NCI-H82 treated with DMSO at 0.1 percent for 48 hours (cell line): ENCODE results near the gene SUSD6.

Source experiments
- DNase-seq: peaks from one replicate; lab custom pipeline; 2025; ENCODE audit not compliant: unreplicated experiment; lab: John Stamatoyannopoulos, UW

Gene SUSD6

DNA sequence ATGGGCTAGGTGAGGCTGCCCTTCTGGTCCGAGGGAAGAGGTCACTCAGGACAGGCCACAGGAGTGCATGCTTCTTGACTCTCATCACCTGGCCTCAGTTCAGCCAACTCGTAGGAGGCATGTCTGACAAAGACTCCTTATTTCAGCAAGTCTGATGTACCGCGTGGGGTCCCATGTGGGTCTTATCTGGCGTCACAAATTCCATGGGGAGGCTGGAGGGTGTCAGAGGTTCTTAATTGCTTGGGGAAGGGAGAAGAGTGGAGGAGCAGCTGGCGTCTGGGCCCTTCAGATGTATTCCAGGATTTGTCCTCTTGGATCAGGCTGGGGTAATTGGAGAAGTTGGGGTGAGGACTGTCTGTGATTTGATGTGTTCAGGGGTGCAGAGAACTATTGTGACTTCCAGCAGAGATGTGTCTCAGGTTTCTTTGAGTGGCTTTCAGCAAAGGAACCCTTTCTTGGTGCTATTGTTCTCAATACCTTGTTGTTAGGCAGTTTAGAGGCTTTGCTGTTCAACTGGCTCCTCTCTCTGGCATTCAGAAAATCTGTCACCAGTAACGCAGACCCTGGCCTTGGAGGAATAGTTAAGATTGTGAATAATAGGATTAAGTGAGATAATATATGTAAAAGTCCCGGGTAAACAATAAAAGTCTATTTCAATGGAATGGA, 60.1 kb downstream of the SUSD6 start:
- DNase-seq: peak; percentile 62

DNA sequence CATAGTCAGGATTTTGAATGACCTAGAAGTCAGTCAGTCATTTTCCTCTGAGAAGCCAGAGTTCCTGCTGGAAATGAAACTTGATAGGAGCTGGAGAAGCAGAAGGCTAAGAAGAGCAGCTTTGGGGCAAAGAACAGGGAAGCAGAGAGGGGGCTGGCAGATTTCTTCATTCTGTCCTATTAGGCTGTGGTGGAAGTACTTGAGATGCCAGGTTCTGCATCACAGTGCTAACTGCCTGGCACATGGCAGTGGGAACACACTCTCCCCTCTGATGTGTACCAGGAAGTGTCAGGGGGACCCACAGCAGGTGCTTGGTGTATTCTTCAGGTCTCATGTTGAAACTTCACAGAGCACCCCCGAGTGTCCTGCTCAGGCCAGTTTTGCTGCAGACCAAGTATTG, 61.0 kb downstream of the SUSD6 start:
- DNase-seq: no peak

DNA sequence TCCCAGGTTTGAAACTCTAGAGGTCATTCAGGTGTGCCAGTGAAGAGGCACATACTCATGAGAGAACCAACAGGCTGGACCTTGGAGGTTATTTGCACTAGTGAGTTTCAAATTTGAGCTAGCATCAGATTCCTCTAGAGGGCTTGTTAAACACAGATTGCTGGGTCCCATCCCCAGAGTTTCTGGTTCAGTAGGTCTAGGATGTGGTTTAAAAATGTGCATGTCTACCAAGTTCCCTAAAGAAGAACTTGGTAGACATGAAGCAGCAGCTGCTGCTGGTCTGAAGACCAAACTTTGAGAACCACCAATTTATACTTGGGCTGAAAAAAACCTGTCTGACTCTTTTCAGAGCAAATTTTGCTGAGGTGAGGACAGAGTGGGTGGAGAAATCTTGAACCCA, 61.7 kb downstream of the SUSD6 start:
- no peak for DNase-seq

DNA sequence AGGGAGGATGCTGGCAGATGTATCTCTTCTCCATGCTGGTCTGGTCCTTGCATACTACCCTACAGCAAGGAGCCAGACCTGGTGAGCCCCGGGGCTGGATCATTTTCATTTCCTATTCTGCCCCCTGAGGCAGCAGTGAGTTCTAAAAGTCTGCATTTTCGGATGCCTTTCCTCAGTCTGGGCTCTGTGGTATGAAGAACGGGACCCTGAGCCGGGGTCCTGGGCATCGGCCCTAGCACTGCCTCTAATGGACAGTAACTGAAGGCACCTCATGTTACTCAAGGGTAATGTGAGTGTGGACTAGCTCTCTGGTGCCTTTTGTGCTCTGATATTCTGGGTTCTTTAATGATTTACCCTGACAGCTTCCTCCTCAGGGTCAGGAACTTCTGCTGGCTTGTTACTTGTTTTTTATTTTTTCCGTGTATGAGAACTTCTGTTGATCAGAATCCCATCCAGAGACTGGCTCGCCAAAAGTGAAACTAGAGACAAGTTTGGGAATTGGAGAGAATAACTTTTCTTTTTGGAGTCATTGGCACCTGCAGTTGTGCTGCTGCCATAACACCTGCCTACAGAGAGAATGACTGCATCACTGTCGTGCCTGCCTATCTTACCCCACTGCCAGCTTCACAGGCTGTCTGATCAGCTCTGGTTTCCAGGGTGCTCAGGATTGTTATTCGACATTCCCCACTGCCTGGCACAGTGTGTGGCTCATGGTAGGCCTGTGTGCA, 62.3 kb downstream of the SUSD6 start:
- no peak for DNase-seq

DNA sequence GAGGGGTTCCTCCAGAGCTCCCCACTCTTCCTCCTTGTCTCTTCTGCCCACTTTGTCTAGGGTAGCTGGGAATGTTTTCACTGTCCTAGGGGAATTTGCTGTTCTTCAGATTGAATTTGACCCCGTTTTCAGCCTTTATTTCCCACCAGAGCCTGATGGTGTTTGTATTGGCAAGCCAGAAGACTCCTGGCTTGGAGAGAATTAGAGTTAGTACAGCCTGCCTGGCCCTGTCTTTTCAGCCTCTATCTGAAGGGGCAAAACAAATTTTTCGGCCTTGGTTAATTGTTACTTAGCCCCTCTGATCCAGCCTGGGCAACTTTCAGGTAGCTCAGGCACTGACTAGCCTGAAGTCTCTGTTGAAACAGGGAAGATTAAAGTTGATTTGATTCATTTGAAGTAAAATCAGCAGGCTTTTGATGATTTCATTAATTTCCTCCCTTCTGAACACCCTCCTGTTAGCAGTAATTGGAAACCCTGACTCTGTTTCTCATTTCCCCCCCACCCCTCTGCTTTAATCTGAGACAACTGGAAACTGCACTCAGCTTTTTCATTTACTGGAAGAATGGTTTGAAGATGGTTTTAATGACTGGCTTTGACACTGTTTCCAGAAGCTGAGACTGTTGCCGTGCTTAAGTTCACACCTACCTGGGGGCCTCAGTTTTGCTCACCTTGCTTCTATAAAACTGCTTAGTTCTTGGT, 63.3 kb downstream of the SUSD6 start:
- no peak for DNase-seq

GRCh38 chr14:69675245-69675583, 63.8 kb downstream of the SUSD6 start:
- no peak for DNase-seq

- DNase-seq: no peak
These were observed 64.6 kb downstream of the SUSD6 start for GRCh38 chr14:69675877-69676416.

GRCh38 chr14:69676723-69677122, 65.3 kb downstream of the SUSD6 start:
- DNase-seq: no peak

- DNase-seq: no peak
These were observed 68.9 kb downstream of the SUSD6 start for GRCh38 chr14:69680297-69680696.

DNA sequence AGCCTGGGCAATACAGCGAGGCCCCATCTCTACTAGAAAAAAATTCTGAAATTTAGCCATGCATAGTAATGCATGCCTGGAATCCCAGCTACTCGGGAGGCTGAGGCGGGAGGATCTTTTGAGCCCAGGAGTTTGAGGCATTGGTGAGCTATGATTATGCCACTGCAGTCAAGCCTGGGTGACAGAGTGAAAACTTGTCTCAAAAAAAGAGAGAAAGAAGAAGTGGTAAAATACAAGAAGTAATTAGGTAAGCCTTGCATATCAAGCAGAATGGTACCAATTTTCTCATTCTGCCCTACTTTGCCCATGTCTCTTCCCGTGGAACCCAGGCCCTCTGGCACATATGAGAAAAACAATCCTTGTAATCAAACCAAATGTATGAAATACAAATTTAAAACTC, 70.7 kb downstream of the SUSD6 start:
- no peak for DNase-seq

GRCh38 chr14:69682621-69683263, 71.3 kb downstream of the SUSD6 start:
- DNase-seq: peak; percentile 31

DNA sequence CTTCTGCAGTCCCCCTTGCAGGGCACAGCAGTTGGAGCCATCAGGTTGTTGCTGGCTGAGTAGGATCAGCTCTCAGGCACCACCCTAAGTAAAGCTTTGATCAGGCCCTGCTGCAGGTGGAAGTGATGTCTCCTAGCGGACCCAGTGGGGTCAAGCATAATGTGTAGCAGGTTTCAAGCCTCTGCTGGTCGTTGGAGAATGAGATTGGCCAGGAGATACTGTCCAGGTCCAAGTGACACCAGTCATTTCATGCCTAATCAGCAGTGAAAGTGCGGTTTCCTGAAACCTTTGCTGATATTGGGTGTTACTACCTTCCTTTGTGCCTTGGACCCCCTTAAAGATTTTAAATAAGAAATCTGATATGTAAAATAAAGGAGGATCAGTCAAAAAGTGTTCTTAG, 72.6 kb downstream of the SUSD6 start:
- DNase-seq: no peak

GRCh38 chr14:69684461-69685217, 73.2 kb downstream of the SUSD6 start:
- no peak for DNase-seq

GRCh38 chr14:69685218-69685616, 73.8 kb downstream of the SUSD6 start:
- DNase-seq: no peak

DNA sequence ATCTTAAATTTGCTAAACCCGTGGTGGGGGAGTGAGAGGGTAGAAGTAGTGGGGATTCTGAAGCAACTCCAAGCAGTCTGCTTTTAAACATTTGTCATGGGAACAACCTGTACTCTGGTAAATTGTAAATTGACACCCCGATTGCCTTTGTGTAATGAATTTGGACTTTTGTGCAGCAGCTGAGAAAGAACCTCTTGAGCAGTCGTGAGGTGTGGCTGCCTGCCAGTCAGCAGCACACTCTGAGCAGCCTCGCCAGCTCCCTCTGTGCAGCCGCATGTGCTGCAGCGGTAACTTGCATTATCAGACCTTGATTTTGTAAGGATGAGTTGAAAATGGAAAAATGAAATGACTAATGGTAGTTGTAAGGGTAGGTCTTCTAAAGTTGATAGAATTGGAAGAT, 74.3 kb downstream of the SUSD6 start:
- no peak for DNase-seq

- DNase-seq: no peak
These were observed 76.4 kb downstream of the SUSD6 start for GRCh38 chr14:69687606-69688298.

DNA sequence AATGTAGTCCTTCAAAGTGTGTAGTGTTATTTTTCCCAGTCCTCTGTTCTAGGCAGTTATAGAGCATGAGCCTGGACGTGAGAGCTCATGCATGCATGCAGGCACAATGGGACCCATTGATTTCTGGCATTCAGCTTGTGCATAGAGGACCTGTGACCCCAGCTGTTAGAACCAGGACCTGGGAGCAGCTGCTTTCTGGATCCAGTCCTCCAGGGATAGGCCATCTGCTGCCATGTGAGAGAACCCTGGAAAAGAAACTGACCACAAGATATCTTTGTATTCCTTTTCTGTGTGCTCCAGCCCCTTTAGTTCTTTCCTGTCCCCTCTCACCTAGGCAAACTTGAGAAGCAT, 76.9 kb downstream of the SUSD6 start:
- no peak for DNase-seq

- DNase-seq: no peak
These were observed 78.6 kb downstream of the SUSD6 start for GRCh38 chr14:69690042-69690441.

GRCh38 chr14:69692594-69692993, 81.2 kb downstream of the SUSD6 start:
- DNase-seq: peak; percentile 71

DNA sequence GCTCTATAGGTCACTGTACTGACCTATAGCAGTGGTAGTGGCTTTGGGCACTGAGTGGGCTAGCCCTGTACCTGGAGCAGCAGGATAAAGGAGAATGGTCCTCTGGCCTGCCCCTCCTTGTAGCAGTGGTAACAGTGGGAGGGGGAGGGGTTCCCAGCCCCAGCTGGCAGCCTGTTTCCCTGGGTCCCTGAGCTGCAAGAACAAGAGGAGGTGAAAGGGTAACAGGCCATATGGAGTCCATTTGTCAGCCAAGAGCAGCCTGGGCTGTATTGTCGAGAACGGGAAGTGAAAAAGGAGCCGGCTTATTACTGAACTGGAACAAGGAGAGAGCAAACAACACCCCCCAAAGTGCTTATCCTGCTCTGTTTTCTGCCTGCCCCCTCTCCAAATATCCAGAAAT, 81.7 kb downstream of the SUSD6 start:
- peak; percentile 83 for DNase-seq
